ELR (cell line): ENCODE data around the gene GAGE12H.
"Not testable (repeated sequence)": the region's sequence is repeated elsewhere in the genome, so short reads cannot be mapped to it uniquely, and the experiment has no call there.

ENCODE experiments used
- DNase-seq: peaks from one replicate; pipeline ENCODE4 v3.0.0-alpha.2; 2015; ENCODE audit warnings: low read depth

The GAGE12H gene, protein sequence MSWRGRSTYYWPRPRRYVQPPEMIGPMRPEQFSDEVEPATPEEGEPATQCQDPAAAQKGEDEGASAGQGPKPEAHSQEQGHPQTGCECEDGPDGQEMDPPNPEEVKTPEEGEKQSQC

DNA sequence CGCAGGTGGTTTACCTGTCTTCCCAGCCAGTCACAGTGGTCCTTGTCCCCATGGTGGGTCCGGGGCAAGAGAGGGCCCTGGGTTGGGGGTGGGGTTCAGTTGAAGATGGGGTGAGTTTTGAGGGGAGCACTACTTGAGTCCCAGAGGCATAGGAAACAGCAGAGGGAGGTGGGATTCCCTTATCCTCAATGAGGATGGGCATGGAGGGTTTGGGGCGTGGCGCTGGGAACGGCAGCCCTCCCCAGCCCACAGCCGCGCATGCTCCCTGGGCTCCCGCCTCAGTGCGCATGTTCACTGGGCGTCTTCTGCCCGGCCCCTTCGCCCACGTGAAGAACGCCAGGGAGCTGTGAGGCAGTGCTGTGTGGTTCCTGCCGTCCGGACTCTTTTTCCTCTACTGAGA is at the start of gene GAGE12H:
Gene GAGE12H (plus strand): TSS at position 301 of the 400 bp plus-strand sequence. CDS start 1,155 bp downstream, outside the sequence.
- not testable (repeated sequence) for DNase-seq

DNA sequence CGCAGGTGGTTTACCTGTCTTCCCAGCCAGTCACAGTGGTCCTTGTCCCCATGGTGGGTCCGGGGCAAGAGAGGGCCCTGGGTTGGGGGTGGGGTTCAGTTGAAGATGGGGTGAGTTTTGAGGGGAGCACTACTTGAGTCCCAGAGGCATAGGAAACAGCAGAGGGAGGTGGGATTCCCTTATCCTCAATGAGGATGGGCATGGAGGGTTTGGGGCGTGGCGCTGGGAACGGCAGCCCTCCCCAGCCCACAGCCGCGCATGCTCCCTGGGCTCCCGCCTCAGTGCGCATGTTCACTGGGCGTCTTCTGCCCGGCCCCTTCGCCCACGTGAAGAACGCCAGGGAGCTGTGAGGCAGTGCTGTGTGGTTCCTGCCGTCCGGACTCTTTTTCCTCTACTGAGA is 47.9 kb upstream of the GAGE12H start, which contains the start of gene GAGE12C:
Gene GAGE12C (plus strand): TSS at position 301 of the 400 bp plus-strand sequence. CDS start 1,155 bp downstream, outside the sequence.
- DNase-seq, result not testable (repeated sequence)

DNA sequence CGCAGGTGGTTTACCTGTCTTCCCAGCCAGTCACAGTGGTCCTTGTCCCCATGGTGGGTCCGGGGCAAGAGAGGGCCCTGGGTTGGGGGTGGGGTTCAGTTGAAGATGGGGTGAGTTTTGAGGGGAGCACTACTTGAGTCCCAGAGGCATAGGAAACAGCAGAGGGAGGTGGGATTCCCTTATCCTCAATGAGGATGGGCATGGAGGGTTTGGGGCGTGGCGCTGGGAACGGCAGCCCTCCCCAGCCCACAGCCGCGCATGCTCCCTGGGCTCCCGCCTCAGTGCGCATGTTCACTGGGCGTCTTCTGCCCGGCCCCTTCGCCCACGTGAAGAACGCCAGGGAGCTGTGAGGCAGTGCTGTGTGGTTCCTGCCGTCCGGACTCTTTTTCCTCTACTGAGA is 38.3 kb upstream of the GAGE12H start, which contains the start of gene GAGE12D:
Gene GAGE12D (plus strand): TSS at position 301 of the 400 bp plus-strand sequence. CDS start 1,155 bp downstream, outside the sequence.
- DNase-seq, result not testable (repeated sequence)

DNA sequence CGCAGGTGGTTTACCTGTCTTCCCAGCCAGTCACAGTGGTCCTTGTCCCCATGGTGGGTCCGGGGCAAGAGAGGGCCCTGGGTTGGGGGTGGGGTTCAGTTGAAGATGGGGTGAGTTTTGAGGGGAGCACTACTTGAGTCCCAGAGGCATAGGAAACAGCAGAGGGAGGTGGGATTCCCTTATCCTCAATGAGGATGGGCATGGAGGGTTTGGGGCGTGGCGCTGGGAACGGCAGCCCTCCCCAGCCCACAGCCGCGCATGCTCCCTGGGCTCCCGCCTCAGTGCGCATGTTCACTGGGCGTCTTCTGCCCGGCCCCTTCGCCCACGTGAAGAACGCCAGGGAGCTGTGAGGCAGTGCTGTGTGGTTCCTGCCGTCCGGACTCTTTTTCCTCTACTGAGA is 28.8 kb upstream of the GAGE12H start, which contains the start of gene GAGE12E:
Gene GAGE12E (plus strand): TSS at position 301 of the 400 bp plus-strand sequence. CDS start 1,155 bp downstream, outside the sequence.
- not testable (repeated sequence) for DNase-seq

DNA sequence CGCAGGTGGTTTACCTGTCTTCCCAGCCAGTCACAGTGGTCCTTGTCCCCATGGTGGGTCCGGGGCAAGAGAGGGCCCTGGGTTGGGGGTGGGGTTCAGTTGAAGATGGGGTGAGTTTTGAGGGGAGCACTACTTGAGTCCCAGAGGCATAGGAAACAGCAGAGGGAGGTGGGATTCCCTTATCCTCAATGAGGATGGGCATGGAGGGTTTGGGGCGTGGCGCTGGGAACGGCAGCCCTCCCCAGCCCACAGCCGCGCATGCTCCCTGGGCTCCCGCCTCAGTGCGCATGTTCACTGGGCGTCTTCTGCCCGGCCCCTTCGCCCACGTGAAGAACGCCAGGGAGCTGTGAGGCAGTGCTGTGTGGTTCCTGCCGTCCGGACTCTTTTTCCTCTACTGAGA is 19.2 kb upstream of the GAGE12H start, which contains the start of gene GAGE12F:
Gene GAGE12F (plus strand): TSS at position 301 of the 400 bp plus-strand sequence. CDS start 1,155 bp downstream, outside the sequence.
- not testable (repeated sequence) for DNase-seq

DNA sequence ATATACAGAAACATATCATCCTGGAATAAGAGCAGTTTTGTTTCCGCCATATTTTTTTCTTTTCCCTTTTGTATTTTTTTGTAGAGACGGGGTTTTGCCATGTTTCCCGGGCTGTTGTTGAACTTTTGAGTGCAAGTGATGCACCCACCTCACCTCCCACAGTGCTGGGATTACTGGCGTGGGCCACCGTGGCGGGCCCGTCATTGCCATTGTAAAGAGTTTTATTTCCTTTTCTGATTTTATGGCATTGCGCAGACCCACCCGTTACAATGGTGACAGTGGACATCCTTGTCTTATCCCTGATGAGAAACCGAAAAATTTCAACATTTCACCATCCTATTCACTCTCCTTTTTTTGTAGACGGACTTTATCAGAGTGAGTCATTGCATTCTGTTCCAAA is 11.0 kb upstream of the GAGE12H start:
- DNase-seq, result not testable (repeated sequence)

DNA sequence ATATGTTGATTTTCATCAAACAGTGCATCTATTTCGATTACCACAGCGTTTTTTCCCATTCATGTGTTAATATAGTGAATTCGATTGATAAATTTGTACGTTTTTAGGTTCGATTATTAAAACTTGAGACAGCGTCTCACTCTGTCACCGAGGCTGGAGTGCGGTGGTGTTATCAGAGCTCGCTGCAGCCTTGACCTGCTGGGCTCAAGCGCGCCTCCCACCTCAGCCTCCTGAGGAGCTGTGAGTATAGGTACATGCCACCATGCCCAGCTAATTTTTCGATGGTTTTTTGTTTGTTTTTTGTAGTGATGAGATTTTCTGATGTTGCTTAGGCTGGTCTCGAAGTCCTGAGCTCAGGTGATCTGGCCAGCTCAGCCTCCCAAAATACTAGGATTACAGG is 10.6 kb upstream of the GAGE12H start:
- DNase-seq, result not testable (repeated sequence)

DNA sequence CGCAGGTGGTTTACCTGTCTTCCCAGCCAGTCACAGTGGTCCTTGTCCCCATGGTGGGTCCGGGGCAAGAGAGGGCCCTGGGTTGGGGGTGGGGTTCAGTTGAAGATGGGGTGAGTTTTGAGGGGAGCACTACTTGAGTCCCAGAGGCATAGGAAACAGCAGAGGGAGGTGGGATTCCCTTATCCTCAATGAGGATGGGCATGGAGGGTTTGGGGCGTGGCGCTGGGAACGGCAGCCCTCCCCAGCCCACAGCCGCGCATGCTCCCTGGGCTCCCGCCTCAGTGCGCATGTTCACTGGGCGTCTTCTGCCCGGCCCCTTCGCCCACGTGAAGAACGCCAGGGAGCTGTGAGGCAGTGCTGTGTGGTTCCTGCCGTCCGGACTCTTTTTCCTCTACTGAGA is 9.6 kb upstream of the GAGE12H start, which contains the start of gene GAGE12G:
Gene GAGE12G (plus strand): TSS at position 301 of the 400 bp plus-strand sequence. CDS start 1,155 bp downstream, outside the sequence.
- DNase-seq, result not testable (repeated sequence)

DNA sequence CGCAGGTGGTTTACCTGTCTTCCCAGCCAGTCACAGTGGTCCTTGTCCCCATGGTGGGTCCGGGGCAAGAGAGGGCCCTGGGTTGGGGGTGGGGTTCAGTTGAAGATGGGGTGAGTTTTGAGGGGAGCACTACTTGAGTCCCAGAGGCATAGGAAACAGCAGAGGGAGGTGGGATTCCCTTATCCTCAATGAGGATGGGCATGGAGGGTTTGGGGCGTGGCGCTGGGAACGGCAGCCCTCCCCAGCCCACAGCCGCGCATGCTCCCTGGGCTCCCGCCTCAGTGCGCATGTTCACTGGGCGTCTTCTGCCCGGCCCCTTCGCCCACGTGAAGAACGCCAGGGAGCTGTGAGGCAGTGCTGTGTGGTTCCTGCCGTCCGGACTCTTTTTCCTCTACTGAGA is 9.4 kb downstream of the GAGE12H start, which contains the start of gene GAGE2A:
Gene GAGE2A (plus strand): TSS at position 301 of the 400 bp plus-strand sequence. CDS start 1,155 bp downstream, outside the sequence.
- DNase-seq, result not testable (repeated sequence)

DNA sequence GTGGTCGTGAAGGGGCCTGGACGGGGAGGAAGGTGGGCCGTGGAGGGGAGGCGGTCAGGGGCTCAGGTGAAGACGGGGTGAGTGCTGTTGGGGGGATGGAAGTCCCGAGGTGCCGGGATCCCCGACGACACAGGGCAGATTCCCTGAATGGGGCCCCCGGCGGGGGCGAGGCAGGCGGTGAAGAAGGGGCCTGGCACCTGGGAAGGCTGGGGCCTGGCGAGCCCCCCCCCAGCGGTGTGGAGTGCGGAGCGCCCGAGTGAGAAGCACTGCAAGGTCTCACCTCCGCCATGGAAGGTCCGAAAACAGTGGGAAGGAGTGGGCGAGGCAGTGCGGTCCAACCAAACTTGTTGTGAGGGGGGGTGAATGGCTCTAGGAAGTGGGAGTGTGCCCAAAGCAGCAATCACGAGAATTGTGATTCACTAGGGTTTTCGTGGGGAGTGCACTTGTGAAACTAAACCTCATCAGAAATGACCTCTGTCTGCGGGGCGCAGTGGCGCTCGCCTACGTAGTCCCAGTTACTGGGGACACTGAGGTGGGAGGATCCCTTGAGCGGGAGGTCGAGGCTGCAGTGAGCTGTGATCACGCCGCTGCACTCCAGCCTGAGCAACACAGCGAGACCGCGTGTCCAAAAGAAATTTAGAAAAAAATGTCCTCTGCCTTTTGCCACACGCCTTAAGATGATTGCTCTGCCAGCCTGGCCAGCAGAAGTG is 10.2 kb downstream of the GAGE12H start:
- not testable (repeated sequence) for DNase-seq

DNA sequence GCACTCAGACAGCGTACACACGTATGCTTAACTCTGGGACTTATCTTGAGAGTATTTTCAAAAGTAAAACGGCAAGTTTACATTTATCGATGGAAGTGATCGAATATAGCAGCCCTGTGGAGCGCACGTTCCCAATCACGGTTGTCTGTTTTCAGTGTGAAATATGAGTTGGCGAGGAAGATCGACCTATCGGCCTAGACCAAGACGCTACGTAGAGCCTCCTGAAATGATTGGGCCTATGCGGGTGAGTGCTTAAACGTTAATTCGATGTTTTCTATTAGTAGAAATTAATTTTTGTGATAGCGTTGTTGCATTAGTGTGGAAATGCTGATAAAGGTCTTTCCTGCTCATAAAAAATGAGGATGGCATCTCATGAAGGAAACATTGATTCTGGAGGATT is 10.7 kb downstream of the GAGE12H start:
- DNase-seq, result not testable (repeated sequence)

DNA sequence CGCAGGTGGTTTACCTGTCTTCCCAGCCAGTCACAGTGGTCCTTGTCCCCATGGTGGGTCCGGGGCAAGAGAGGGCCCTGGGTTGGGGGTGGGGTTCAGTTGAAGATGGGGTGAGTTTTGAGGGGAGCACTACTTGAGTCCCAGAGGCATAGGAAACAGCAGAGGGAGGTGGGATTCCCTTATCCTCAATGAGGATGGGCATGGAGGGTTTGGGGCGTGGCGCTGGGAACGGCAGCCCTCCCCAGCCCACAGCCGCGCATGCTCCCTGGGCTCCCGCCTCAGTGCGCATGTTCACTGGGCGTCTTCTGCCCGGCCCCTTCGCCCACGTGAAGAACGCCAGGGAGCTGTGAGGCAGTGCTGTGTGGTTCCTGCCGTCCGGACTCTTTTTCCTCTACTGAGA is 19.0 kb downstream of the GAGE12H start, which contains the start of gene GAGE1:
Gene GAGE1 (plus strand): TSS at position 301 of the 400 bp plus-strand sequence. CDS start 1,155 bp downstream, outside the sequence.
- not testable (repeated sequence) for DNase-seq

DNA sequence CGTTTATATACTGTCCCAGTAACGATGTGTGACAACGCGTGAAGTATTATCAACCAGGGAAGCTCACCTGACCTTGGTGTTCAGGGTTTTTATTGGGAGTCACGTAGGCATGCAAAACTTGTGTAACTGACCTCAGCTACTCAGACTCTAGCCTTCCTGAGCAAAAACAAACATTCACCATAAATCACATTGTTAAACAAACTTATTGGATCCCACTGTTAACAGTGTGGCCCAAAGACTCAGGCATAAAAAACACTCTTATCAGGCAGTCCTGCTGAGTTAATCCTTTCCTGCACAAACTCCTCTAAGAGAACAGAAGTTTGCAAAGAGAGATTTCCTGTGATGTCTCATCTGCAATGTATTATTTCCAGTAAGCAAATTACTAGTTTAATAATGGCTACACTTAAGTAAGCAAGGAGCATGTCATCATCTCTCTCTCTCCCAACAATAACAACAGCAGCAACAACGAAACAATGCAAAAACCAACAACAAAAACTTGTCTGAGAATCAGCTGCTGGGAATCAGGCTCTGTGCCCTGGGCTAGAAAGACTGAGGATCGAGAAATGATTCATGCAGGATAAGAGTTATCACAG is 31.1 kb downstream of the GAGE12H start:
- no peak for DNase-seq

DNA sequence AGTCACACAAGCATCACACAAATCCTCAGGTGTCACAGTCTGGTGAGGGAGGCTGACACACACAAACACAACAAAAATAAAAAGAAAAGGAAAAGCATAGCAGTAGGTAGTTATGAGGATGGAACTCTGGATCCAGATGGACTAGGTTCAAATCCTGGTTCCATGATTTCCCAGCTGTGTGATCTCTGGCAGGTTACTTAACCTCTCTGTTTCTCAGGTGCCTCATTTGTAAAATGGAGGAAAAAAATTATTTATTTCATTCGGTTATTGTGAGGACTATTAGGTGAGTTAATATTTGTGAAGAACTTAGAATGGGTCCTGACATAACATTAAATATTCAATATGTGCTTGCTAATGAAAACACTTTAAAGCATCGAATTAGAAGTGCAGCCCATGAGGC is 38.8 kb downstream of the GAGE12H start:
- DNase-seq, result no peak

DNA sequence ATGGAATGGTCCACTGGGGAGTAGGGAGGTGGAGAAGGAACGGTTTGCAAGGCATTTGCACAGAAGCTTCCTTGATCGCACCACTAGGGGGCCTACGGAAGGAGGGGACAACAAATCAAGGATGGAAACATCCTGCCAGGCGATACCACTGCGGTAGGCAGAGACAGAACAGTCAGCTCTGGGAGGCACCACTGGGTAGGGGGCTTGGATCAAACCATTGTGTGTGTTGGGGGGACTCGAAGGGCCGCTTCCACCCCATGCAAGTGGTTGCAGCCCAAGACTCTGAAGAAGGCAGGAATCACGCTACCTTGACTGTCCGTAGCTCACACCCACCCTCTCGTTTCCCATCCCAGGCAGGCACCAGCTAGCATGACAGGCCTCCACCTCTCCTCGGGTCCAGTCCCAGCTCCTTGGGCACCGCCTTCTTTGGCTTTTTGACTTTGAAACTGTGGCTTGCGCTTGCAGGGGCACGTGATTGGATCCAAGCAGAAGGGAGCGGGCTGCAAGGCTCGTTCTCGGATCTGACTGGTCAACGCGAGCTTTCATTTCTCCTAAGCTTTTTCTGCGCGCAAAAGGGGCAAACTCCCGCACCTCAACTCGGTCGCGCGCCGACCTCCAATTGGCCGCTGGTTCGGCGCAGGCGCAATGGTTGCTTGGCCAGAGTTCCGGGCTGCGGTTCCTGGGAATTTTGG is 47.5 kb downstream of the GAGE12H start:
- DNase-seq, result no peak
